ENCODE data around the gene DCAF8L1.
"Not testable (repeated sequence)": the region's sequence is repeated elsewhere in the genome, so short reads cannot be mapped to it uniquely, and the experiment has no call there.

Gene DCAF8L1

GRCh38 chrX:27968878-27969277 lies 12.4 kb downstream of the DCAF8L1 start:
- Histone ChIP-seq H3K4me1 (ENCODE audit: insufficient read depth, low read length) (no peaks in the 10 kb centered on the region), H3K4me3 (ENCODE audit: low read length) (no peak overlapping the region), H3K9me3 (ENCODE audit: insufficient read depth, low read depth, low read length) (no peaks in the 10 kb centered on the region), H3K9ac (ENCODE audit: low read depth, low read length) (no peak overlapping the region), H3K27ac (ENCODE audit: low read length) (no peak overlapping the region), H3K27me3 (ENCODE audit: insufficient read depth, low read length) (no peaks in the 10 kb centered on the region), H3K36me3 (ENCODE audit: insufficient read depth, low read depth, low read length) (no peaks in the 10 kb centered on the region)

- Histone ChIP-seq H3K4me3 (ENCODE audit: low read length) (no peak overlapping the region), H3K27me3 (ENCODE audit: insufficient read depth, low read length) (no peaks in the 10 kb centered on the region), H3K9me3 (ENCODE audit: insufficient read depth, low read depth, low read length) (no peaks in the 10 kb centered on the region), H3K27ac (ENCODE audit: low read length) (no peak overlapping the region), H3K9ac (ENCODE audit: low read depth, low read length) (no peak overlapping the region), H3K4me1 (ENCODE audit: insufficient read depth, low read length) (no peaks in the 10 kb centered on the region), H3K36me3 (ENCODE audit: insufficient read depth, low read depth, low read length) (no peaks in the 10 kb centered on the region)
Measured at GRCh38 chrX:27968352-27968751, 12.9 kb downstream of the DCAF8L1 start.

- Histone ChIP-seq H3K9ac (ENCODE audit: low read depth, low read length) (no peak overlapping the region), H3K4me1 (ENCODE audit: insufficient read depth, low read length) (no peaks in the 10 kb centered on the region), H3K27me3 (ENCODE audit: insufficient read depth, low read length) (no peaks in the 10 kb centered on the region), H3K4me3 (ENCODE audit: low read length) (no peak overlapping the region), H3K9me3 (ENCODE audit: insufficient read depth, low read depth, low read length) (no peaks in the 10 kb centered on the region), H3K27ac (ENCODE audit: low read length) (no peak overlapping the region), H3K36me3 (ENCODE audit: insufficient read depth, low read depth, low read length) (no peaks in the 10 kb centered on the region)
Measured at GRCh38 chrX:27966955-27967354, 14.3 kb downstream of the DCAF8L1 start.

GRCh38 chrX:27966492-27966891 lies 14.8 kb downstream of the DCAF8L1 start:
- Histone ChIP-seq H3K9me3 (ENCODE audit: insufficient read depth, low read depth, low read length) (no peaks in the 10 kb centered on the region), H3K9ac (ENCODE audit: low read depth, low read length) (no peak overlapping the region), H3K36me3 (ENCODE audit: insufficient read depth, low read depth, low read length) (no peaks in the 10 kb centered on the region), H3K4me3 (ENCODE audit: low read length) (no peak overlapping the region), H3K27ac (ENCODE audit: low read length) (no peak overlapping the region), H3K27me3 (ENCODE audit: insufficient read depth, low read length) (no peaks in the 10 kb centered on the region), H3K4me1 (ENCODE audit: insufficient read depth, low read length) (no peaks in the 10 kb centered on the region)

- H3K36me3 ChIP-seq (ENCODE audit: insufficient read depth, low read depth, low read length), result not testable (repeated sequence)
Measured at GRCh38 chrX:27965348-27965747, 15.9 kb downstream of the DCAF8L1 start.

GRCh38 chrX:27964432-27964831 lies 16.8 kb downstream of the DCAF8L1 start:
- Histone ChIP-seq H3K27me3 (ENCODE audit: insufficient read depth, low read length) (no peaks in the 10 kb centered on the region), H3K4me1 (ENCODE audit: insufficient read depth, low read length) (no peaks in the 10 kb centered on the region), H3K9me3 (ENCODE audit: insufficient read depth, low read depth, low read length) (no peaks in the 10 kb centered on the region), H3K4me3 (ENCODE audit: low read length) (no peak overlapping the region), H3K36me3 (ENCODE audit: insufficient read depth, low read depth, low read length) (no peaks in the 10 kb centered on the region), H3K9ac (ENCODE audit: low read depth, low read length) (no peak overlapping the region), H3K27ac (ENCODE audit: low read length) (no peak overlapping the region)

More at GRCh38 chrX:27965348-27965747, 15.9 kb downstream of the DCAF8L1 start:
- H3K27ac ChIP-seq (ENCODE audit: low read length); H3K27me3 ChIP-seq (ENCODE audit: insufficient read depth, low read length); H3K4me3 ChIP-seq (ENCODE audit: low read length); H3K9ac ChIP-seq (ENCODE audit: low read depth, low read length); H3K4me1 ChIP-seq (ENCODE audit: insufficient read depth, low read length); H3K9me3 ChIP-seq (ENCODE audit: insufficient read depth, low read depth, low read length): not testable (repeated sequence)

- not testable (repeated sequence) for H3K4me3 ChIP-seq (ENCODE audit: low read length); H3K27me3 ChIP-seq (ENCODE audit: insufficient read depth, low read length); H3K9me3 ChIP-seq (ENCODE audit: insufficient read depth, low read depth, low read length); H3K9ac ChIP-seq (ENCODE audit: low read depth, low read length); H3K4me1 ChIP-seq (ENCODE audit: insufficient read depth, low read length); H3K36me3 ChIP-seq (ENCODE audit: insufficient read depth, low read depth, low read length); H3K27ac ChIP-seq (ENCODE audit: low read length)
Measured at GRCh38 chrX:27960410-27960809, 20.8 kb downstream of the DCAF8L1 start.

GRCh38 chrX:27953171-27953570 lies 28.1 kb downstream of the DCAF8L1 start:
- no peaks in the 10 kb centered on the region for H3K36me3 ChIP-seq (ENCODE audit: insufficient read depth, low read depth, low read length)
- no peaks in the 10 kb centered on the region for H3K9me3 ChIP-seq (ENCODE audit: insufficient read depth, low read depth, low read length)
- H3K27ac ChIP-seq (ENCODE audit: low read length), result no peak overlapping the region
- H3K27me3 ChIP-seq (ENCODE audit: insufficient read depth, low read length), result no peaks in the 10 kb centered on the region
- no peaks in the 10 kb centered on the region for H3K4me1 ChIP-seq (ENCODE audit: insufficient read depth, low read length)
- no peak overlapping the region for H3K4me3 ChIP-seq (ENCODE audit: low read length)
- no peak overlapping the region for H3K9ac ChIP-seq (ENCODE audit: low read depth, low read length)

- no peaks in the 10 kb centered on the region for H3K4me1 ChIP-seq (ENCODE audit: insufficient read depth, low read length)
- no peak overlapping the region for H3K4me3 ChIP-seq (ENCODE audit: low read length)
- H3K27ac ChIP-seq (ENCODE audit: low read length), result no peak overlapping the region
- no peaks in the 10 kb centered on the region for H3K27me3 ChIP-seq (ENCODE audit: insufficient read depth, low read length)
- H3K36me3 ChIP-seq (ENCODE audit: insufficient read depth, low read depth, low read length), result no peaks in the 10 kb centered on the region
- no peak overlapping the region for H3K9ac ChIP-seq (ENCODE audit: low read depth, low read length)
- H3K9me3 ChIP-seq (ENCODE audit: insufficient read depth, low read depth, low read length), result no peaks in the 10 kb centered on the region
Measured at GRCh38 chrX:27933361-27933760, 47.9 kb downstream of the DCAF8L1 start.
